SU-DHL-6 (cell line): ENCODE results near the gene CHRD.

ENCODE experiments used
- H2AFZ ChIP-seq: fragments of 200-600 bp; sonication (generic); 2 replicates; pipeline ENCODE4 v1.6.1; 2014; ENCODE audit warnings: low read depth, mild to moderate bottlenecking, moderate library complexity, mixed read lengths, antibody characterized with exemption, low read length; ENCODE audit not compliant: severe bottlenecking
- H3F3A ChIP-seq: fragments of 200-600 bp; shearing (Covaris generic); 2 replicates; pipeline ENCODE4 v1.6.0; 2016; ENCODE audit warnings: antibody characterized with exemption, mild to moderate bottlenecking; ENCODE audit not compliant: insufficient read depth
- H3K27ac ChIP-seq: fragments of 200-600 bp; sonication (generic); 2 replicates; pipeline ENCODE4 v1.5.1; 2016; ENCODE audit warnings: low read depth, mild to moderate bottlenecking, low read length, moderate library complexity, mixed read lengths
- H3K27me3 ChIP-seq: fragments of 200-600 bp; sonication (generic), shearing (Covaris generic); 2 replicates; pipeline ENCODE4 v1.6.0; 2014; ENCODE audit warnings: mild to moderate bottlenecking, low read length
- H3K36me3 ChIP-seq: fragments of 200-600 bp; sonication (generic); 2 replicates; pipeline ENCODE4 v1.6.1; 2014; ENCODE audit warnings: mild to moderate bottlenecking, low read length, mixed read lengths
- H3K4me2 ChIP-seq: fragments of 300-600, 200-600 bp; shearing (Covaris generic), sonication (generic); 2 replicates; pipeline ENCODE4 v1.6.0; 2014; ENCODE audit warnings: low read length, low read depth, mild to moderate bottlenecking; ENCODE audit not compliant: poor library complexity, severe bottlenecking
- H3K4me3 ChIP-seq: fragments of 200-600 bp; sonication (generic); 2 replicates; pipeline ENCODE4 v1.5.1; 2014; ENCODE audit warnings: antibody characterized with exemption, low read length, mild to moderate bottlenecking, mixed read lengths; ENCODE audit not compliant: insufficient read depth, poor library complexity, severe bottlenecking
- H3K79me2 ChIP-seq: fragments of 200-600 bp; sonication (generic); 2 replicates; pipeline ENCODE4 v1.6.1; 2014; ENCODE audit warnings: mild to moderate bottlenecking, low read length, moderate library complexity; ENCODE audit not compliant: insufficient read depth
- H3K9ac ChIP-seq: fragments of 200-600 bp; sonication (generic); 2 replicates; pipeline ENCODE4 v1.7.0; 2014; ENCODE audit warnings: mild to moderate bottlenecking, low read length
- H3K9me2 ChIP-seq: fragments of 200-600 bp; sonication (generic); replicated peaks from 2 replicates; pipeline ENCODE4 v1.6.1; 2014; ENCODE audit warnings: low read length; ENCODE audit not compliant: insufficient read depth
- H3K9me3 ChIP-seq: fragments of 200-600 bp; sonication (generic); 2 replicates; pipeline ENCODE4 v1.6.1; 2014; ENCODE audit warnings: low read length, mixed read lengths; ENCODE audit not compliant: insufficient read depth
- H4K20me1 ChIP-seq: fragments of 200-600 bp; sonication (generic); 2 replicates; pipeline ENCODE4 v1.6.1; 2014; ENCODE audit warnings: low read depth, mild to moderate bottlenecking, antibody characterized with exemption, low read length, moderate library complexity, mixed read lengths
- CTCF ChIP-seq: fragments of 200-600 bp; sonication (generic); IDR thresholded peaks from one replicate; pipeline ENCODE4 v1.5.1; 2017; ENCODE audit warnings: antibody characterized with exemption, mild to moderate bottlenecking, low read length, moderate library complexity; ENCODE audit not compliant: insufficient read depth, poor library complexity, severe bottlenecking
- EZH2phosphoT487 ChIP-seq: fragments of 200-600 bp; sonication (generic), shearing (Covaris generic); conservative IDR thresholded peaks from 2 replicates; pipeline ENCODE4 v1.6.1; 2018; ENCODE audit warnings: mild to moderate bottlenecking, antibody characterized with exemption, low read length, moderate library complexity, mixed read lengths

Gene CHRD

GRCh38 chr3:184377374-184377773, 2.5 kb upstream of the CHRD start:
- Histone ChIP-seq H3K4me3 (no peak overlapping the region), H3K36me3 (no peaks in the 10 kb centered on the region), H3K27me3 (no peaks in the 10 kb centered on the region), H3K79me2 (no peaks in the 10 kb centered on the region), H2AFZ (no peak overlapping the region), H3K4me2 (no peak overlapping the region), H3K27ac (no peak overlapping the region), H3K9me2 (no peaks in the 10 kb centered on the region), H4K20me1 (no peaks in the 10 kb centered on the region), H3K9me3 (no peaks in the 10 kb centered on the region), H3K9ac (no peak overlapping the region), H3F3A (no peaks in the 10 kb centered on the region)
- TF ChIP-seq CTCF = no peak
- TF ChIP-seq EZH2phosphoT487 = no peak

GRCh38 chr3:184377882-184378445, 1.9 kb upstream of the CHRD start, which contains the start of gene THPO:
Gene THPO, minus strand, starts transcription at chr3:184378207. Its CDS starts 1,948 bp downstream, at chr3:184376259.
- no peaks in the 10 kb centered on the region for H4K20me1 ChIP-seq
- no peak within 1 kb of the TSS for H3K27ac ChIP-seq
- no peak for TF ChIP-seq CTCF
- TF ChIP-seq EZH2phosphoT487 = no peak
- H3K9me2 ChIP-seq = no peaks in the 10 kb centered on the region
- no peaks in the 10 kb centered on the region for H3K27me3 ChIP-seq
- H3K36me3 ChIP-seq = no peaks in the 10 kb centered on the region
- H3K4me3 ChIP-seq = no peak within 1 kb of the TSS
- H3K79me2 ChIP-seq = no peaks in the 10 kb centered on the region
- H3K4me2 ChIP-seq = no peak within 1 kb of the TSS
- no peaks in the 10 kb centered on the region for H3F3A ChIP-seq
- no peaks in the 10 kb centered on the region for H3K9me3 ChIP-seq
- H2AFZ ChIP-seq = no peak within 1 kb of the TSS
- H3K9ac ChIP-seq = no peak within 1 kb of the TSS

- no peak overlapping the region for H2AFZ ChIP-seq
- H3K27ac ChIP-seq = no peak overlapping the region
- no peaks in the 10 kb centered on the region for H3K9me3 ChIP-seq
- H4K20me1 ChIP-seq = no peaks in the 10 kb centered on the region
- H3K36me3 ChIP-seq = no peaks in the 10 kb centered on the region
- H3K4me2 ChIP-seq = no peak overlapping the region
- H3F3A ChIP-seq = no peaks in the 10 kb centered on the region
- no peaks in the 10 kb centered on the region for H3K9me2 ChIP-seq
- H3K4me3 ChIP-seq = no peak overlapping the region
- TF ChIP-seq CTCF (no peak), EZH2phosphoT487 (no peak)
- H3K9ac ChIP-seq = no peak overlapping the region
- H3K79me2 ChIP-seq = no peaks in the 10 kb centered on the region
- H3K27me3 ChIP-seq = no peaks in the 10 kb centered on the region
Measured at GRCh38 chr3:184378651-184379357, 1.1 kb upstream of the CHRD start.
